ENCODE measurements around the gene MFGE8. TPM values are rescaled to one million over a fixed set of nuclear protein-coding genes. Genes with fewer than 3 reads are reported as not detected.

MFGE8 gene
- total RNA-seq, 2 experiments from 2014 or later = 29.0 to 34.0 TPM

DNA sequence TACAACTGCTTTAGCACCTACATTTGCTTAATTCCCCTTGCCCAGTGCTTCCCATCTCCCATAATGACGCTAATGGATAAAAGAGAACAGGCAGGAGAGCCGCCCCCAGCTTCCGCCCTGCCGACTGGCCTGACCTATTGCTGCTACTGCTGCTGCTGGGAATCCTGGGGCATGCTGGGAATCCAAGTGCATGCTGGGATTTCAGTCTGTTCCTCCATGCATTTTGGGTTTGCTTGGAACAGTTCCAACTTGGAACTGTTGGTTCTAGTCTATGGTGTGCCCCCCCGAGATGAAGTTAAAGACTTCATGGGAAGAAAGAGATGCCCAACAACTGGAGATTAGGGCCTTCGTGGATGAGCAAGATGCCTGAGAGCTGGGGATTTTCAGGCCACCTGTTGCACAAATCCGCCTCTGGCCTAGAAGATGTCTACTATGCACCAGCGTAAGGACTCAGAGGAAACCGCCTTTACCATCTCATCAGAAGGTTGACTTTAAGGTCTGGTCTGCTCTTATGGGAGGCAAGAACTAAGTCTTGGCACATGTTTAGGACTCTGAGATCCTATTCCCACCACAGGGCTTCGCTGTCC, 46.8 kb downstream of the MFGE8 start:
- H3K4me3 Mint-ChIP-seq = no peak overlapping the region
- POLR2A ChIA-PET = no interaction called here
- no peaks in the 10 kb centered on the region for H3K9me3 Mint-ChIP-seq
- intact Hi-C loops (cut with micrococcal nuclease) = no loop called here
- no peaks in the 10 kb centered on the region for H3K27me3 Mint-ChIP-seq
- CTCF ChIA-PET = interaction anchor here (1.4 kb wide), 1 partner anchor 12 kb away, joined by 3 read pairs; no protein-coding TSS in a partner anchor
- no peak overlapping the region for H3K27ac Mint-ChIP-seq
- no peaks in the 10 kb centered on the region for H3K4me1 Mint-ChIP-seq (ENCODE audit: low read depth)
- no peak for DNase-seq
- TF ChIP-seq, protein P1, sequence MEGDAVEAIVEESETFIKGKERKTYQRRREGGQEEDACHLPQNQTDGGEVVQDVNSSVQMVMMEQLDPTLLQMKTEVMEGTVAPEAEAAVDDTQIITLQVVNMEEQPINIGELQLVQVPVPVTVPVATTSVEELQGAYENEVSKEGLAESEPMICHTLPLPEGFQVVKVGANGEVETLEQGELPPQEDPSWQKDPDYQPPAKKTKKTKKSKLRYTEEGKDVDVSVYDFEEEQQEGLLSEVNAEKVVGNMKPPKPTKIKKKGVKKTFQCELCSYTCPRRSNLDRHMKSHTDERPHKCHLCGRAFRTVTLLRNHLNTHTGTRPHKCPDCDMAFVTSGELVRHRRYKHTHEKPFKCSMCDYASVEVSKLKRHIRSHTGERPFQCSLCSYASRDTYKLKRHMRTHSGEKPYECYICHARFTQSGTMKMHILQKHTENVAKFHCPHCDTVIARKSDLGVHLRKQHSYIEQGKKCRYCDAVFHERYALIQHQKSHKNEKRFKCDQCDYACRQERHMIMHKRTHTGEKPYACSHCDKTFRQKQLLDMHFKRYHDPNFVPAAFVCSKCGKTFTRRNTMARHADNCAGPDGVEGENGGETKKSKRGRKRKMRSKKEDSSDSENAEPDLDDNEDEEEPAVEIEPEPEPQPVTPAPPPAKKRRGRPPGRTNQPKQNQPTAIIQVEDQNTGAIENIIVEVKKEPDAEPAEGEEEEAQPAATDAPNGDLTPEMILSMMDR (IDR thresholded peaks at IDR 0.05) = no peak
- ATAC-seq = no peak
- H3K36me3 Mint-ChIP-seq (ENCODE audit: low read depth) = no peaks in the 10 kb centered on the region

GRCh38 chr15:88865498-88866099, 47.6 kb downstream of the MFGE8 start:
- no peak for DNase-seq
- intact Hi-C loops (cut with micrococcal nuclease) = no loop called here
- Mint-ChIP-seq H3K4me1 (ENCODE audit: low read depth) (no peaks in the 10 kb centered on the region), H3K9me3 (no peaks in the 10 kb centered on the region), H3K36me3 (ENCODE audit: low read depth) (no peaks in the 10 kb centered on the region), H3K27me3 (no peaks in the 10 kb centered on the region), H3K27ac (no peak overlapping the region), H3K4me3 (no peak overlapping the region)
- TF ChIP-seq, protein P1 (IDR thresholded peaks at IDR 0.05) = no peak
- CTCF ChIA-PET = no interaction called here
- no peak for ATAC-seq
- POLR2A ChIA-PET = no interaction called here

- H3K27ac Mint-ChIP-seq = no peak overlapping the region
These were observed 48.2 kb downstream of the MFGE8 start for GRCh38 chr15:88864861-88865497.

GRCh38 chr15:88863412-88863811, 49.8 kb downstream of the MFGE8 start:
- CTCF ChIA-PET = no interaction called here
- H3K4me3 Mint-ChIP-seq = no peak overlapping the region

More at GRCh38 chr15:88864861-88865497, 48.2 kb downstream of the MFGE8 start:
- ChIA-PET CTCF (no interaction called here), POLR2A (no interaction called here)
- H3K36me3 Mint-ChIP-seq (ENCODE audit: low read depth) = no peaks in the 10 kb centered on the region
- intact Hi-C loops (cut with micrococcal nuclease) = no loop called here
- ATAC-seq (no peak), DNase-seq (no peak)
- TF ChIP-seq, protein P1 (IDR thresholded peaks at IDR 0.05) = no peak
- no peak overlapping the region for H3K4me3 Mint-ChIP-seq
- no peaks in the 10 kb centered on the region for H3K4me1 Mint-ChIP-seq (ENCODE audit: low read depth)
- H3K27me3 Mint-ChIP-seq = no peaks in the 10 kb centered on the region
- H3K9me3 Mint-ChIP-seq = no peaks in the 10 kb centered on the region

More at GRCh38 chr15:88863412-88863811, 49.8 kb downstream of the MFGE8 start:
- DNase-seq (no peak), ATAC-seq (no peak)
- Mint-ChIP-seq H3K27me3 (no peaks in the 10 kb centered on the region), H3K27ac (no peak overlapping the region), H3K36me3 (ENCODE audit: low read depth) (no peaks in the 10 kb centered on the region), H3K4me1 (ENCODE audit: low read depth) (no peaks in the 10 kb centered on the region), H3K9me3 (no peaks in the 10 kb centered on the region)
- intact Hi-C loops (cut with micrococcal nuclease) = no loop called here
- TF ChIP-seq, protein P1 (IDR thresholded peaks at IDR 0.05) = no peak
- POLR2A ChIA-PET = no interaction called here

Data from activated CD8-positive, alpha-beta T cell treated with anti-CD3 and anti-CD28 coated beads for 36 hours (primary cell).